Activated CD4-positive, alpha-beta T cell treated with anti-CD3 and anti-CD28 coated beads for 36 hours (primary cell): ENCODE results near the gene TMEM30B. TPM values are rescaled to one million over a fixed set of nuclear protein-coding genes. Genes with fewer than 3 reads are reported as not detected.
"Not testable (repeated sequence)": the region's sequence is repeated elsewhere in the genome, so short reads cannot be mapped to it uniquely, and the experiment has no call there.

Experiments used
- ATAC-seq: fragments of 200-7000 bp; cut with Tn5 transposase; one replicate; pipeline ENCODE4 v1.10.0; 2021; ENCODE audit warnings: mild to moderate bottlenecking, moderate library complexity
- CTCF ChIA-PET: fragments of 350-600 bp; sonication (Branson Sonifier 250); formaldehyde crosslinking; loops from one replicate; lab custom pipeline; 2021; ENCODE audit warnings: antibody characterized with exemption; lab: Charles Lee
- POLR2A ChIA-PET: fragments of 350-600 bp; sonication (Branson Sonifier 250); formaldehyde crosslinking; loops from one replicate; lab custom pipeline; 2021; ENCODE audit warnings: antibody characterized with exemption, inconsistent platforms; lab: Charles Lee
- DNase-seq: peaks from one replicate; pipeline ENCODE4 v3.0.0-alpha.2; 2020
- H3K27ac Mint-ChIP-seq: one replicate; pipeline ENCODE4 v1.8.0; 2021; ENCODE audit warnings: mixed read lengths
- H3K27me3 Mint-ChIP-seq: one replicate; pipeline ENCODE4 v1.8.0; 2021; ENCODE audit warnings: mixed read lengths
- H3K36me3 Mint-ChIP-seq: one replicate; pipeline ENCODE4 v1.8.0; 2021; ENCODE audit warnings: low read depth, mixed read lengths
- H3K4me1 Mint-ChIP-seq: one replicate; pipeline ENCODE4 v1.8.0; 2021; ENCODE audit warnings: mixed read lengths
- H3K4me3 Mint-ChIP-seq: one replicate; pipeline ENCODE4 v1.8.0; 2021; ENCODE audit warnings: mild to moderate bottlenecking, moderate library complexity, mixed read lengths
- H3K9me3 Mint-ChIP-seq: one replicate; pipeline ENCODE4 v1.8.0; 2021; ENCODE audit warnings: low read depth, mixed read lengths
- intact Hi-C, 2 experiments: fragments of 100-400 bp; cut with DNase I in 1 of 2; cut with micrococcal nuclease in 1 of 2; formaldehyde crosslinking; loops; one replicate each; pipeline versions ENCODE4 v1.14.2 to v1.15.1; 2022 to 2024; cut with DNase I, micrococcal nuclease
- total RNA-seq, 2 experiments: library from RNA; stranded (reverse); gene quantifications; one replicate each; pipeline ENCODE4 v1.2.3, GENCODE V29; 2021

Gene TMEM30B
- total RNA-seq, 2 experiments from 2014 or later: 1.3 to 2.1 TPM

GRCh38 chr14:61239285-61239684 lies 41.9 kb downstream of the TMEM30B start:
- H3K36me3 Mint-ChIP-seq, POLR2A ChIA-PET, DNase-seq, H3K4me1 Mint-ChIP-seq, H3K4me3 Mint-ChIP-seq, intact Hi-C loops, ATAC-seq: not testable (repeated sequence)
- H3K9me3 Mint-ChIP-seq: peaks cover 13% of the 10 kb centered on the region
- peaks cover 11% of the 10 kb centered on the region for H3K27me3 Mint-ChIP-seq
- CTCF ChIA-PET: interaction anchor here (0.8 to 1.6 kb wide), 4 partner anchors 11 to 35 kb away, joined by 3 to 5 read pairs (median 4); no protein-coding TSS in a partner anchor
- peak overlapping the region; percentile 28 for H3K27ac Mint-ChIP-seq

- ChIA-PET CTCF (interaction anchor here (1.1 to 1.6 kb wide), 2 partner anchors 16 to 19 kb away, joined by 5 read pairs; no protein-coding TSS in a partner anchor), POLR2A (no interaction called here)
- ATAC-seq (no peak), DNase-seq (no peak)
- Mint-ChIP-seq H3K9me3 (peaks cover 13% of the 10 kb centered on the region), H3K4me1 (peaks cover 2% of the 10 kb centered on the region), H3K4me3 (no peak overlapping the region), H3K36me3 (peaks cover 3% of the 10 kb centered on the region), H3K27ac (no peak overlapping the region), H3K27me3 (peaks cover 11% of the 10 kb centered on the region)
- intact Hi-C loops: no loop called here
These were observed 42.4 kb downstream of the TMEM30B start for GRCh38 chr14:61238611-61239245.

GRCh38 chr14:61234215-61234916 lies 46.8 kb downstream of the TMEM30B start:
- peaks cover 16% of the 10 kb centered on the region for H3K27me3 Mint-ChIP-seq
- no peak overlapping the region for H3K4me3 Mint-ChIP-seq
- peaks cover 6% of the 10 kb centered on the region for H3K4me1 Mint-ChIP-seq
- no peak overlapping the region for H3K27ac Mint-ChIP-seq
- POLR2A ChIA-PET: no interaction called here
- CTCF ChIA-PET: interaction anchor here (0.7 to 1.0 kb wide), 3 partner anchors 16 to 20 kb away, joined by 3 read pairs; no protein-coding TSS in a partner anchor
- H3K36me3 Mint-ChIP-seq: no peaks in the 10 kb centered on the region
- ATAC-seq (peak; percentile 51), DNase-seq (no peak)
- H3K9me3 Mint-ChIP-seq: no peaks in the 10 kb centered on the region
- intact Hi-C loops: no loop called here

GRCh38 chr14:61233436-61233956 lies 47.6 kb downstream of the TMEM30B start:
- H3K36me3 Mint-ChIP-seq: no peaks in the 10 kb centered on the region

GRCh38 chr14:61231810-61232209 lies 49.3 kb downstream of the TMEM30B start:
- no peak for ATAC-seq
- intact Hi-C loops: no loop called here
- ChIA-PET CTCF (no interaction called here), POLR2A (no interaction called here)
- Mint-ChIP-seq H3K4me1 (peaks cover 6% of the 10 kb centered on the region), H3K27me3 (peaks cover 16% of the 10 kb centered on the region), H3K27ac (no peak overlapping the region), H3K36me3 (no peaks in the 10 kb centered on the region), H3K4me3 (no peak overlapping the region), H3K9me3 (no peaks in the 10 kb centered on the region)
- no peak for DNase-seq

More at GRCh38 chr14:61233436-61233956, 47.6 kb downstream of the TMEM30B start:
- H3K4me1 Mint-ChIP-seq: peaks cover 6% of the 10 kb centered on the region
- intact Hi-C loops: no loop called here
- POLR2A ChIA-PET: no interaction called here
- ATAC-seq: no peak
- H3K27ac Mint-ChIP-seq: no peak overlapping the region
- no peak for DNase-seq
- CTCF ChIA-PET: interaction anchor here (0.6 to 1.0 kb wide), 4 partner anchors 19 to 266 kb away, joined by 3 to 4 read pairs (median 3); no protein-coding TSS in a partner anchor
- H3K27me3 Mint-ChIP-seq: peaks cover 16% of the 10 kb centered on the region
- H3K9me3 Mint-ChIP-seq: no peaks in the 10 kb centered on the region
- no peak overlapping the region for H3K4me3 Mint-ChIP-seq

GRCh38 chr14:61229981-61230380 lies 51.2 kb downstream of the TMEM30B start:
- DNase-seq (no peak), ATAC-seq (no peak)
- no peak overlapping the region for H3K4me3 Mint-ChIP-seq
- no peak overlapping the region for H3K27ac Mint-ChIP-seq
- ChIA-PET POLR2A (no interaction called here), CTCF (no interaction called here)
- intact Hi-C loops: no loop called here
- no peaks in the 10 kb centered on the region for H3K9me3 Mint-ChIP-seq
- H3K36me3 Mint-ChIP-seq: no peaks in the 10 kb centered on the region
- peaks cover 16% of the 10 kb centered on the region for H3K27me3 Mint-ChIP-seq
- peaks cover 9% of the 10 kb centered on the region for H3K4me1 Mint-ChIP-seq

- ChIA-PET CTCF (interaction anchor here (1.0 kb wide), 1 partner anchor 45 kb away, joined by 5 read pairs; no protein-coding TSS in a partner anchor), POLR2A (no interaction called here)
- Mint-ChIP-seq H3K27me3 (peaks cover 18% of the 10 kb centered on the region), H3K36me3 (no peaks in the 10 kb centered on the region), H3K27ac (no peak overlapping the region), H3K4me3 (no peak overlapping the region), H3K4me1 (peaks cover 9% of the 10 kb centered on the region), H3K9me3 (no peaks in the 10 kb centered on the region)
- intact Hi-C loops: no loop called here
- ATAC-seq (no peak), DNase-seq (no peak)
These were observed 51.7 kb downstream of the TMEM30B start for GRCh38 chr14:61229475-61229888.

GRCh38 chr14:61227884-61228591 lies 53.1 kb downstream of the TMEM30B start:
- no peak for ATAC-seq
- H3K9me3 Mint-ChIP-seq: no peaks in the 10 kb centered on the region
- no peak overlapping the region for H3K27ac Mint-ChIP-seq
- DNase-seq: no peak
- peaks cover 3% of the 10 kb centered on the region for H3K4me1 Mint-ChIP-seq
- H3K27me3 Mint-ChIP-seq: peaks cover 25% of the 10 kb centered on the region
- no peak overlapping the region for H3K4me3 Mint-ChIP-seq
- intact Hi-C loops: no loop called here
- no peaks in the 10 kb centered on the region for H3K36me3 Mint-ChIP-seq
- CTCF ChIA-PET: interaction anchor here (0.8 kb wide), 1 partner anchor 29 kb away, joined by 4 read pairs; no protein-coding TSS in a partner anchor
- POLR2A ChIA-PET: no interaction called here

Other genes starting within 250 kb of the TMEM30B start
- 100 to 1,000 TPM; 109 to 145 TPM for gene PRKCH, start 40.2 kb upstream of the TMEM30B start, total RNA-seq